ENCODE measurements around the gene LTO1.

Gene LTO1

GRCh38 chr11:69644071-69644961 is 30.8 kb downstream of the LTO1 start:
- peak; percentile 81 for DNase-seq

GRCh38 chr11:69643646-69644045 is 31.5 kb downstream of the LTO1 start:
- no peak for DNase-seq

GRCh38 chr11:69642913-69643632 is 32.1 kb downstream of the LTO1 start:
- DNase-seq: peak; percentile 95

GRCh38 chr11:69642549-69642912 is 32.6 kb downstream of the LTO1 start:
- no peak for DNase-seq

GRCh38 chr11:69641681-69642548 is 33.2 kb downstream of the LTO1 start:
- peak; percentile 54 for DNase-seq

GRCh38 chr11:69640995-69641581 is 34.1 kb downstream of the LTO1 start, which contains the start of gene CCND1:
Gene CCND1, plus strand, starts transcription at chr11:69641156. Its CDS starts 158 bp downstream, at chr11:69641314.
- DNase-seq: peak; percentile 94

- peak; percentile 70 for DNase-seq
Measured at GRCh38 chr11:69640260-69640994, 34.7 kb downstream of the LTO1 start.

GRCh38 chr11:69639831-69640230 is 35.3 kb downstream of the LTO1 start:
- DNase-seq: peak; percentile 52

GRCh38 chr11:69638941-69639681 is 36.0 kb downstream of the LTO1 start:
- DNase-seq: peak; percentile 98

- peak; percentile 93 for DNase-seq
Measured at GRCh38 chr11:69637941-69638871, 36.9 kb downstream of the LTO1 start.

- DNase-seq: peak; percentile 63
Measured at GRCh38 chr11:69637198-69637940, 37.8 kb downstream of the LTO1 start.

- peak; percentile 94 for DNase-seq
Measured at GRCh38 chr11:69636512-69637197, 38.5 kb downstream of the LTO1 start.

- DNase-seq: no peak
Measured at GRCh38 chr11:69635804-69636511, 39.2 kb downstream of the LTO1 start.

GRCh38 chr11:69635195-69635594 is 40.0 kb downstream of the LTO1 start:
- DNase-seq: peak; percentile 28

- DNase-seq: no peak
Measured at GRCh38 chr11:69634590-69634989, 40.6 kb downstream of the LTO1 start.

GRCh38 chr11:69634069-69634468 is 41.1 kb downstream of the LTO1 start:
- DNase-seq: no peak

- no peak for DNase-seq
Measured at GRCh38 chr11:69632900-69633299, 42.3 kb downstream of the LTO1 start.

- no peak for DNase-seq
Measured at GRCh38 chr11:69630424-69630823, 44.7 kb downstream of the LTO1 start.

Measured in eye (tissue), 1 donor.